Activated CD4-positive, alpha-beta T cell treated with anti-CD3 and anti-CD28 coated beads, Interleukin-2, amount 50 U/mL, for 24 hours (primary cell): Measurements from ENCODE around the gene CXXC5.
"Not testable (repeated sequence)": the region's sequence is repeated elsewhere in the genome, so short reads cannot be mapped to it uniquely, and the experiment has no call there.

Experiments
- DNase-seq, 2 donors: peaks; one replicate each; pipeline ENCODE4 v3.0.0-alpha.2; 2020; ENCODE audit warnings: low read depth in 1 of 2, low spot score in 1 of 2

The CXXC5 gene

GRCh38 chr5:139709582-139710318 lies 61.6 kb downstream of the CXXC5 start:
- no peak for DNase-seq

- DNase-seq, result peak in 1 of 2 donors; percentile 34
Observed at GRCh38 chr5:139710319-139711066, 62.3 kb downstream of the CXXC5 start.

- peak in 1 of 2 donors; percentile 26 for DNase-seq
Observed at GRCh38 chr5:139711067-139711905, 63.1 kb downstream of the CXXC5 start.

- no peak for DNase-seq
Observed at GRCh38 chr5:139711906-139712224, 63.7 kb downstream of the CXXC5 start.

GRCh38 chr5:139712412-139712811 lies 64.3 kb downstream of the CXXC5 start:
- DNase-seq, result no peak

GRCh38 chr5:139713898-139714297 lies 65.7 kb downstream of the CXXC5 start:
- not testable (repeated sequence) for DNase-seq

GRCh38 chr5:139717221-139717620 lies 69.1 kb downstream of the CXXC5 start:
- DNase-seq, result no peak

- not testable (repeated sequence) for DNase-seq
Observed at GRCh38 chr5:139718403-139718802, 70.3 kb downstream of the CXXC5 start.

- not testable (repeated sequence) for DNase-seq
Observed at GRCh38 chr5:139719970-139720369, 71.8 kb downstream of the CXXC5 start.

GRCh38 chr5:139723986-139724587 lies 75.9 kb downstream of the CXXC5 start:
- no peak for DNase-seq

GRCh38 chr5:139725073-139725830 lies 77.1 kb downstream of the CXXC5 start:
- DNase-seq, result no peak

- no peak for DNase-seq
Observed at GRCh38 chr5:139726248-139726647, 78.1 kb downstream of the CXXC5 start.

GRCh38 chr5:139727615-139728014 lies 79.5 kb downstream of the CXXC5 start:
- DNase-seq, result not testable (repeated sequence)

GRCh38 chr5:139731281-139731680 lies 83.1 kb downstream of the CXXC5 start:
- no peak for DNase-seq

GRCh38 chr5:139732019-139732418 lies 83.9 kb downstream of the CXXC5 start:
- DNase-seq, result no peak

- DNase-seq, result no peak
Observed at GRCh38 chr5:139733010-139733688, 85.0 kb downstream of the CXXC5 start.
